ENCODE data around the gene NBEA.

DNA sequence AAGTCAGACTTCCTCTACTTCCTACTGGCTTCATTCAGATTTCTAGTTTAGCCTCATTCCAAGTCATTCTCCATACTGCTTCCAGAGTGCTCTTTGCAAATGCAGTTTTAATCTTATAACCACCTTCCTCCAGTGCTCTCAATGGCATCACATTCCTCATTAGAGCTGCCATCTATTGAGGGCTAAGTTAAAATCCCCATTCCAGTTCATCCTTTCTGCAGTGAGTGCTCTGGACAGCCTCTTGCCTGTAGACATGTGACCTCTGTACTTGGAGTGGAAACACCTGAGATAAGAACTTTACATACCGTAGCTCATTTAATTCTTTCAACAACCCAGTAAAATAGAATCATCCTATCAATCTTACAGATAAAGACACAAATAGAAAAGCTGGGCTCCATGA, 592.3 kb downstream of the NBEA start:
- TF ChIP-seq, protein P1, sequence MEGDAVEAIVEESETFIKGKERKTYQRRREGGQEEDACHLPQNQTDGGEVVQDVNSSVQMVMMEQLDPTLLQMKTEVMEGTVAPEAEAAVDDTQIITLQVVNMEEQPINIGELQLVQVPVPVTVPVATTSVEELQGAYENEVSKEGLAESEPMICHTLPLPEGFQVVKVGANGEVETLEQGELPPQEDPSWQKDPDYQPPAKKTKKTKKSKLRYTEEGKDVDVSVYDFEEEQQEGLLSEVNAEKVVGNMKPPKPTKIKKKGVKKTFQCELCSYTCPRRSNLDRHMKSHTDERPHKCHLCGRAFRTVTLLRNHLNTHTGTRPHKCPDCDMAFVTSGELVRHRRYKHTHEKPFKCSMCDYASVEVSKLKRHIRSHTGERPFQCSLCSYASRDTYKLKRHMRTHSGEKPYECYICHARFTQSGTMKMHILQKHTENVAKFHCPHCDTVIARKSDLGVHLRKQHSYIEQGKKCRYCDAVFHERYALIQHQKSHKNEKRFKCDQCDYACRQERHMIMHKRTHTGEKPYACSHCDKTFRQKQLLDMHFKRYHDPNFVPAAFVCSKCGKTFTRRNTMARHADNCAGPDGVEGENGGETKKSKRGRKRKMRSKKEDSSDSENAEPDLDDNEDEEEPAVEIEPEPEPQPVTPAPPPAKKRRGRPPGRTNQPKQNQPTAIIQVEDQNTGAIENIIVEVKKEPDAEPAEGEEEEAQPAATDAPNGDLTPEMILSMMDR (IDR thresholded peaks at IDR 0.05) = no peak
- no peak for TF ChIP-seq POLR2A (IDR thresholded peaks at IDR 0.05)

Measured in sigmoid colon (tissue), 3 donors.